ENCODE results near the gene CCDC30.

CCDC30 gene

DNA sequence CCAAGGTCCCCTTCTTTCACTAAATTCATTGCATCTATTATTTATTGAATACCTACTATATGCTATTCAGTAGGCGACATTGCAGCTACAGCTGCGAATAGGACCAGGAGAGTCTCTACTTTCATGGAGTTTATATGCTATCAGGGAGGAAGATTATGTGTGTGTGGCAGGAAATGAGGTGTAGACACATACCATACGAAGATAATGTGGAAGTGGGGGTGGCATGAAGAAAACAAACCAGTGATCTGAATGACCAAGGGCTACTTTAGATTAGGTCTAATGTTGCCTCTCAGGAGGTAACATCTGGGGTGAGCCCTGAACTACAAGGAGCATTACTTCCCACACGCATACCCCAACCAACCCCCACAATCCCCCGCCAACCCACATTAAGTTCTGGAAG, 194.1 kb downstream of the CCDC30 start:
- no peak for DNase-seq (ENCODE audit: low read depth in 2 of 2)

DNA sequence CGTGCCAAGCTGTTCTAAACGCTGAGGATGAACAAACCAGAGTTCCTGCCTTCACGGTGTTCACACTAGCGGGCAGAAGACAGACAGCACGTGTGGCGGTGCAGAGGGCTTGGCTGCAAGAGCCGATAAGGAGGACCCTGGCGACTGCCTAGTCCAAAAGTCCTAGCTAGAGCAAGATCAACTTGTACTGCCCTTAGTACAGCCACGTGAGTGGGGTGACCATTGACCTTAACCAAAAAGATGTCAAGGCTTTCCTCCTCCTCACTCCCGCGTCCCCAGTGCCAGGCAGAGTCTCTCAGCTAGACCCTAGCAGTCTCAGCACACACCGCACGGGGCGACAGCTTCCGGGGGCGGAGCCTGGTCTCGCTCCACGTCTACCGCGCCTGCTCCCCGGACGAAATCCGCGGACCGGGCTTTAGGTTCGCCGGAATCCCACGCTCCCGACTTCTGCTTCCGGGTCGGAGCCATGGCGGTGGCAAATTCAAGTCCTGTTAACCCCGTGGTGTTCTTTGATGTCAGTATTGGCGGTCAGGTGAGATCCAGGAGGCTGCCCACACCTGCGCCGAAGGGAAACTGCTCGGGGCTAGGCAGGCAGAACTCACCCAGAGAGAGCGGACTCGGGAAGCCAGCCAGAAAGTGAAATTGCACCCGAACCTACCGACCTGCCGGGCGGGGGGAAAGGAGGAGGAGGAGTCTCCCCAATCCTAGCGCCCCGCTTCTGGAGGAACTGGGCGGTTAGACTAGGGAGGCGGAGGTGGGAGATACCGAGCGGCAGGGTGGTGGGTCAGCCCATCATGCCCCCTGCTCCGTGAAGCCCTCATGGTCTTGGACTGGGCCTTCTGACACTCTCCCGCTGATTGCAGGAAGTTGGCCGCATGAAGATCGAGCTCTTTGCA, 195.1 kb downstream of the CCDC30 start, which contains the start of gene PPIH:
Gene PPIH (plus strand): TSS at position 443 of the 896 bp plus-strand sequence. CDS start 24 bp downstream, at position 467.
- DNase-seq (ENCODE audit: low read depth in 2 of 2) = peak; percentile 94

- no peak for DNase-seq (ENCODE audit: low read depth in 2 of 2)
Measured at GRCh38 chr1:42658877-42659337, 195.8 kb downstream of the CCDC30 start.

GRCh38 chr1:42660907-42661500, 197.9 kb downstream of the CCDC30 start:
- DNase-seq (ENCODE audit: low read depth in 2 of 2) = no peak

DNA sequence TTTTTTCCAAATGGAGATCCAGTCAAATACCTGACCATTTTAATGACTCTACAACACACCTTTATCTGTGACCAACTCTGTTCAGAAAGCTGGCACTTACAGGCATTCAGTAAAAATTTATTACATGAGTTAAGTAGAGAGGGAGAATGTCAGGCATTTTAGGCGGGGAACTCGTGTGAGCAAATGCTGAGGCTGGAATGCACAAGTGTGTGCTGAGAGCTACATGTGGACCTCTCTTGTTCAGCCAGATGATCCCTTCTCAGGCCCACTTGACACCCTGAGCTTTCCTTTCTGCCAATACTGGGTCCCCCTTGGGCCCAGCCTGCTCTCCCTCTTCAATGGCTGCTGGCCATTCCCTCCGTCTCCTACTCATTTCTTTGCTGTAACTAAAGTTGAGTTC, 206.8 kb downstream of the CCDC30 start:
- no peak for DNase-seq (ENCODE audit: low read depth in 2 of 2)

GRCh38 chr1:42670425-42670824, 207.3 kb downstream of the CCDC30 start:
- DNase-seq (ENCODE audit: low read depth in 2 of 2) = no peak

- no peak for DNase-seq (ENCODE audit: low read depth in 2 of 2)
Measured at GRCh38 chr1:42674214-42674613, 211.1 kb downstream of the CCDC30 start.

GRCh38 chr1:42674682-42675081, 211.6 kb downstream of the CCDC30 start:
- DNase-seq (ENCODE audit: low read depth in 2 of 2) = no peak

DNA sequence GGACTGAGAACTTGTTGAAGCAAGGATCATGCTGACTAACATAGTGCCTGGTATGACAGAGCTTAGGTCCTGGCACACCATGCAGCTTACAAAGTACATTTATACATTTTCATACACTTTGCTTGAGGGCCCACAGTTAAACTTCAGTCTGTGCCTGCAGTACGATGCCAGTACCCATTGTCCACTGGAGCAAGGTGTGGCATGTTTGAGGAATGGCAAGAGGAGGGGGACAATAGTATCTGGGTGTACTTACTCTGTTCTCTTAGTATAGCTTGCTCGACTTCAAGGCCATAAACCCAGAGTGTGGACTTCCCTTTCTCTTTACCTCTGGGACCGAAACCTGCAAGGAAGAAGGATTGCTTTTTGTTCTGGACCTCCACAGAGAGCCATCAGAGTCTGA, 212.4 kb downstream of the CCDC30 start:
- no peak for DNase-seq (ENCODE audit: low read depth in 2 of 2)

GRCh38 chr1:42676534-42677087, 213.5 kb downstream of the CCDC30 start:
- no peak for DNase-seq (ENCODE audit: low read depth in 2 of 2)

GRCh38 chr1:42679364-42679983, 216.4 kb downstream of the CCDC30 start:
- DNase-seq (ENCODE audit: low read depth in 2 of 2) = no peak

- no peak for DNase-seq (ENCODE audit: low read depth in 2 of 2)
Measured at GRCh38 chr1:42680055-42680454, 217.0 kb downstream of the CCDC30 start.

DNA sequence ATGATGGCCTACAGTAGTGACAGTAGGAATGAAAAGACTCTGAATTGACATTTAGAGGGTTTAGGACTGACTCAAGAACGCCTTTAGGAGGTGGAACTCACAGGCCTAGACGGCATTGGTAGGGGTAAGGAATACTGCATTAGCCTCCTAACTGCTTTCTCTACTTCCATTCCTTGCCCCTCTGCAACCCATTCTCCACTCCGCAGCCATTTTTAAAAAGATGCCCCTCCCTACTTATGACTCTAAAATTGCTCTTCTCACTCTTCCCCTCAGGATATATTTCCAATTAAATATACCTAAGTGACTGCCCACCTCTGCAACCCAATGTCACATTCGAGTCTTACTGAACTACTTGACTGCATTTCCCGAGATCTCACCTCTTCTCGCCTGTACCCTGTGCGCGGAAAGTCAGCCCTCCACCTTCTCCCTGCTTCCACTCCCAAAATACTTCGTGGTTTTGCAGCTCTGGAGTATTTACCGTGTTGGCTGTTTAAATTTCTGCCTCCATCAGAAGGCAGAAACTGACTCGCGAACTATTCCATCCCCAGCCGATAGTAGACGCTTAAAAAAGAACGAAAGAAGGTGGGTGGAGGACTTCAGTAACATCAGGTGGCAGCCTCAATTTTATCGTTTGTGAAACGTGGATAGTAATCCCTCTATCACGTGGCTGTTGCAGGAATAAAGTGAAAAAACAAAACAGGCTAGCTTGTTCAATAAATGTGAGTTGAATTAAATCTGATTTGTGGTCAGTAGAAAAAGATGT, 218.0 kb downstream of the CCDC30 start:
- no peak for DNase-seq (ENCODE audit: low read depth in 2 of 2)

DNA sequence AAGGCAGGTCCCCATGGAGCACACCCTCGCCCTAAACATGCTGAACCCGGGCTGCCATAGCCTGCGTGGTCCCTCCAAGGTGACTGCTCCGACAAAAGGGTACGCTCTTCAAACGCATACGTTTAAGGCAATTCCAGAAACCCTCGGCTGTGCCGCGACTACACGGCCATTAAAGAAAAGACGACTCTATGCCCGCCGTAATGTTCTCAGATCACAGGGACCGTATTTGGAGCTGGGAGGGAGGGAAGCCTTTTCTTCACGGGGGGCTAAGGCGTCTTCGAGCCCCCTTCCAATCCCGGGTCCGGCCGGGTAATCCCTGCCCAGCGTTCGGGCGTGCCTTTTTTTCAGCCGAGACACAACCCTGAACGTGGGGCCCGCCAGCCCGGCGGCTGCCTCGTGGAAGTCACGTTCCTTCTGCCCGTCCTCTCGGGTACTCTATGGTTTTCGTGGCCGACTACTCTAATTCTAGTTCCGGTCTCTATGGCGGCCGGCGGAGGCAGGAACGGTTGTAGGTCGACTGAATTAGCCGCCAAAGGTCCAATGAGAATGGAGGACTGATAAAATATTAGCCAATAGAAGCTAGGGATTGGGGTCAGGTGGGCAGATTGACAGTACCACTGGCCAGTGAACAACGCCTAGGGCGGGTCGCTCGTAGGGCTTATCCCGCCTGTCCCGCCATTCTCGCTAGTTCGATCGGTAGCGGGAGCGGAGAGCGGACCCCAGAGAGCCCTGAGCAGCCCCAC, 218.8 kb downstream of the CCDC30 start, which contains the start of gene YBX1:
Gene YBX1 (plus strand): TSS at position 678 of the 743 bp plus-strand sequence. CDS start 148 bp downstream, outside the sequence.
- DNase-seq (ENCODE audit: low read depth in 2 of 2) = peak; percentile 88 to 91

DNA sequence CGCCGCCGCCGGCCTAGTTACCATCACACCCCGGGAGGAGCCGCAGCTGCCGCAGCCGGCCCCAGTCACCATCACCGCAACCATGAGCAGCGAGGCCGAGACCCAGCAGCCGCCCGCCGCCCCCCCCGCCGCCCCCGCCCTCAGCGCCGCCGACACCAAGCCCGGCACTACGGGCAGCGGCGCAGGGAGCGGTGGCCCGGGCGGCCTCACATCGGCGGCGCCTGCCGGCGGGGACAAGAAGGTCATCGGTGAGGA, 219.3 kb downstream of the CCDC30 start:
- peak in 1 of 2 donors; percentile 19 for DNase-seq (ENCODE audit: low read depth in 2 of 2)

DNA sequence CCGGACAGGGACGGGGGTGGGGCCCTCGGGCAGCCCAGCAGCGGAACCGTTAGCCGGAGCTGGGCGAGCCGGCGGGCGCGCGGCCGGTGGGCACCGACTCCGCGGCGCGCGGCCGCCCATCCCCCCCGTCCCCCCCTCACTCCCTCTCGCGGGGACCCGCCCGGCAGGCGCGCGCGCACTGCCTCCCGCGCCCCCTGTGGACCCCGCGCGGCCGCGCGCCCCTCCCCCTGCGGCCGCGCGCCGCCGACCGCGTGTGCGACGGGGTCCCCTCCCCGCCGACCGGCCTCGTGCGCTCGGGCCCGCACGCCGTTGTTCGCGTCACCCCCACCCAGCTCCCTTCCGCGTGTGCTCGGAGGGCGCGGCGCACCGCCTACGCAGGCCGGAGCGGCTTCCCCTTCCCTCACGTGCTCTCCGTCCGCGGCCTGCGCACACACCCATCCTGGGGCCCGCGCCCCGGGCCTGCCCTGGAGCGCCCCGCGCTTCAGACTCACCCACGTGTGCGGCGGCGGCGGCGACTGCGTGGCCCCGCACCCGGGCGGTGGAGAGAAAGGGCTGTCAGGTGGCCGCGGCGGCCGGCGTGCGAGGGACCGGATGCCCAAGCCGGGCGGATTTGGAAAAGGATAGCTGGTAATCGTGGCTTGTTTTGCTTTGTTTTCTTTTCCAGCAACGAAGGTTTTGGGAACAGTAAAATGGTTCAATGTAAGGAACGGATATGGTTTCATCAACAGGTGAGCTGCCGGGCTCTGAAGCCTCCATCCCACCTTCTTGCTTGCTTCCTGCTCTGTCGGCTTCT, 219.8 kb downstream of the CCDC30 start:
- peak; percentile 54 to 58 for DNase-seq (ENCODE audit: low read depth in 2 of 2)

- no peak for DNase-seq (ENCODE audit: low read depth in 2 of 2)
Measured at GRCh38 chr1:42684139-42684538, 221.1 kb downstream of the CCDC30 start.

DNA sequence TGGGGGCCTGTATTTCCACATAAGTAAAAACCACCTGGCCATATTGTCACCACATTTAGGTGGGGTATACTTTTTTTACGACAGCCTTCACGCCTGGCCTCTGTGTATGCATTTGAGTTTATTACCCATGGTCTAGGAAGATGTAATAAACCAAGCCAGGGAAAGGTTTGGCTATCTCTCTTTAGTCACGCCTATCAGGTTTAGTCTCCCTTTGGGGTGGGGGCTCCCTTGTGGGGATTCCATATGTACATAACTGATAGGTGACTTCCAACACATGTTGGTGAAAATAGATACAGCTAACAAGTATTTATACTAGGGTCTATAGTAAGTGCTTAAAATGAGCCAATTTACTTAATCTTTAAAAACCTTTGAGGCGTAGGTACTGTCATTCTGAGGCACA, 223.3 kb downstream of the CCDC30 start:
- DNase-seq (ENCODE audit: low read depth in 2 of 2) = no peak

GRCh38 chr1:42689912-42690311, 226.8 kb downstream of the CCDC30 start:
- no peak for DNase-seq (ENCODE audit: low read depth in 2 of 2)
